Endodermal cell (in vitro differentiated cells): ENCODE data around the gene KCND3. TPM values are rescaled to one million over a fixed set of nuclear protein-coding genes. Genes with fewer than 3 reads are reported as not detected.

Experiments
- DNase-seq: peaks from one replicate; pipeline ENCODE4 v3.0.0-alpha.2; 2017
- H3K27ac ChIP-seq: 2 replicates; pipeline ENCODE4 v1.5.1; 2013; ENCODE audit warnings: mild to moderate bottlenecking, low read depth, low read length, moderate library complexity
- H3K27me3 ChIP-seq: 2 replicates; pipeline ENCODE4 v1.6.1; 2013; ENCODE audit warnings: mild to moderate bottlenecking, low read length, moderate library complexity; ENCODE audit not compliant: insufficient read depth, control insufficient read depth, poor library complexity, severe bottlenecking
- H3K36me3 ChIP-seq: 2 replicates; pipeline ENCODE4 v1.7.0; 2013; ENCODE audit warnings: mild to moderate bottlenecking, low read length, moderate library complexity; ENCODE audit not compliant: control insufficient read depth, insufficient read depth
- H3K4me1 ChIP-seq: one replicate; pipeline ENCODE4 v1.7.0; 2013; ENCODE audit warnings: low read length; ENCODE audit not compliant: control insufficient read depth, insufficient read depth
- H3K4me3 ChIP-seq: 2 replicates; pipeline ENCODE4 v1.5.1; 2013; ENCODE audit warnings: mild to moderate bottlenecking, low read length, moderate library complexity
- H3K9ac ChIP-seq: 2 replicates; pipeline ENCODE4 v1.6.1; 2013; ENCODE audit warnings: mild to moderate bottlenecking, low read length, moderate library complexity; ENCODE audit not compliant: poor library complexity, severe bottlenecking; ENCODE audit errors: extremely low read depth
- H3K9me3 ChIP-seq: 2 replicates; pipeline ENCODE4 v1.6.1; 2013; ENCODE audit warnings: mild to moderate bottlenecking, low read length, moderate library complexity; ENCODE audit not compliant: control insufficient read depth
- H3K27ac Mint-ChIP-seq: 2 replicates; pipeline ENCODE4 v1.8.0; 2020; ENCODE audit warnings: mixed read lengths
- H3K27me3 Mint-ChIP-seq: 2 replicates; pipeline ENCODE4 v1.8.0; 2021; ENCODE audit warnings: mild to moderate bottlenecking, mixed read lengths; ENCODE audit not compliant: insufficient read depth
- H3K36me3 Mint-ChIP-seq: 2 replicates; pipeline ENCODE4 v1.8.0; 2020; ENCODE audit warnings: low read depth, mixed read lengths
- H3K4me1 Mint-ChIP-seq: 2 replicates; pipeline ENCODE4 v1.8.0; 2020; ENCODE audit warnings: mixed read lengths
- H3K4me3 Mint-ChIP-seq: 2 replicates; pipeline ENCODE4 v1.8.0; 2020; ENCODE audit warnings: mild to moderate bottlenecking, moderate library complexity, mixed read lengths
- H3K9me3 Mint-ChIP-seq: 2 replicates; pipeline ENCODE4 v1.8.0; 2020; ENCODE audit warnings: mild to moderate bottlenecking, mixed read lengths
- CTCF ChIP-seq: fragments of 200-600 bp; sonication (generic); conservative IDR thresholded peaks from 2 replicates; pipeline ENCODE4 v1.5.0; 2021; ENCODE audit warnings: antibody characterized with exemption, mild to moderate bottlenecking
- WGBS, 2 experiments: methylation state at CpG; one replicate each; pipeline versions ENCODE4 v1.1.5 to v1.1.7; 2013; ENCODE audit warnings: missing lambda C conversion rate in 2 of 2, mixed read lengths in 1 of 2; ENCODE audit not compliant: insufficient coverage in 1 of 2, insufficient read length in 1 of 2; 5-methylcytosine and 5-hydroxymethylcytosine counted together
- total RNA-seq, 2 donors: library from RNA; stranded (reverse); fragmentation: NEBNext Ultra II Directional in 1 of 2; extraction: Animal tissue kit (Norgen Biotek cat#: 25700) in 1 of 2; gene quantifications; 2 replicates in 1 of 2; 3 replicates in 1 of 2; pipeline ENCODE4 v1.2.1, GENCODE V29; 2021

The KCND3 gene
- total RNA-seq, 2 donors from 2014 or later: 0.13 TPM; not detected in 1

GRCh38 chr1:111729271-111729921 lies 260.1 kb downstream of the KCND3 start:
- Histone ChIP-seq H3K36me3 (no peaks in the 10 kb centered on the region), H3K27me3 (no peaks in the 10 kb centered on the region), H3K4me3 (no peak overlapping the region), H3K9ac (no peak overlapping the region), H3K27ac (no peak overlapping the region), H3K9me3 (no peaks in the 10 kb centered on the region), H3K4me1 (peaks cover 5% of the 10 kb centered on the region)
- H3K4me1 Mint-ChIP-seq: peaks cover 7% of the 10 kb centered on the region
- 75 to 83% methylated on average over 1 to 8 of the region's 8 CpGs for WGBS, 2 experiments
- H3K36me3 Mint-ChIP-seq: no peaks in the 10 kb centered on the region
- DNase-seq: no peak
- H3K27me3 Mint-ChIP-seq: no peaks in the 10 kb centered on the region
- H3K9me3 Mint-ChIP-seq: no peaks in the 10 kb centered on the region
- H3K4me3 Mint-ChIP-seq: no peak overlapping the region
- H3K27ac Mint-ChIP-seq: no peak overlapping the region
- no peak for TF ChIP-seq CTCF

- Histone ChIP-seq H3K27ac (no peak overlapping the region), H3K4me3 (no peak overlapping the region), H3K4me1 (peaks cover 5% of the 10 kb centered on the region), H3K36me3 (no peaks in the 10 kb centered on the region), H3K9me3 (no peaks in the 10 kb centered on the region), H3K27me3 (no peaks in the 10 kb centered on the region), H3K9ac (no peak overlapping the region)
- Mint-ChIP-seq H3K9me3 (no peaks in the 10 kb centered on the region), H3K27me3 (no peaks in the 10 kb centered on the region), H3K27ac (no peak overlapping the region), H3K4me1 (peaks cover 7% of the 10 kb centered on the region), H3K36me3 (no peaks in the 10 kb centered on the region), H3K4me3 (no peak overlapping the region)
- DNase-seq: peak; percentile 29
- no peak for TF ChIP-seq CTCF
- WGBS, 2 experiments: 86% methylated on average over 8 to 18 of the region's 18 CpGs
These were observed 262.4 kb downstream of the KCND3 start for GRCh38 chr1:111727056-111727455.

GRCh38 chr1:111725192-111725591 lies 264.3 kb downstream of the KCND3 start:
- H3K4me1 Mint-ChIP-seq: peaks cover 13% of the 10 kb centered on the region
- no peaks in the 10 kb centered on the region for H3K9me3 Mint-ChIP-seq
- no peaks in the 10 kb centered on the region for H3K27me3 Mint-ChIP-seq
- Histone ChIP-seq H3K27me3 (no peaks in the 10 kb centered on the region), H3K36me3 (no peaks in the 10 kb centered on the region), H3K4me1 (peaks cover 5% of the 10 kb centered on the region), H3K4me3 (no peak overlapping the region), H3K9ac (no peak overlapping the region), H3K9me3 (no peaks in the 10 kb centered on the region), H3K27ac (no peak overlapping the region)
- 60 to 71% methylated on average over 1 to 5 of the region's 5 CpGs for WGBS, 2 experiments
- peak; percentile 73 for DNase-seq
- no peak overlapping the region for H3K4me3 Mint-ChIP-seq
- H3K36me3 Mint-ChIP-seq: no peaks in the 10 kb centered on the region
- no peak overlapping the region for H3K27ac Mint-ChIP-seq
- TF ChIP-seq CTCF: no peak
